GM21576 (cell line): ENCODE measurements around the gene PPBP.
"Not testable (repeated sequence)": the region's sequence is repeated elsewhere in the genome, so short reads cannot be mapped to it uniquely, and the experiment has no call there.

Source experiments
- ATAC-seq: cut with Tn5 transposase; IDR thresholded peaks from one replicate; pipeline ENCODE4 v1.9.1; 2021; ENCODE audit warnings: mild to moderate bottlenecking, moderate library complexity; ENCODE audit not compliant: unreplicated experiment

Gene PPBP

DNA sequence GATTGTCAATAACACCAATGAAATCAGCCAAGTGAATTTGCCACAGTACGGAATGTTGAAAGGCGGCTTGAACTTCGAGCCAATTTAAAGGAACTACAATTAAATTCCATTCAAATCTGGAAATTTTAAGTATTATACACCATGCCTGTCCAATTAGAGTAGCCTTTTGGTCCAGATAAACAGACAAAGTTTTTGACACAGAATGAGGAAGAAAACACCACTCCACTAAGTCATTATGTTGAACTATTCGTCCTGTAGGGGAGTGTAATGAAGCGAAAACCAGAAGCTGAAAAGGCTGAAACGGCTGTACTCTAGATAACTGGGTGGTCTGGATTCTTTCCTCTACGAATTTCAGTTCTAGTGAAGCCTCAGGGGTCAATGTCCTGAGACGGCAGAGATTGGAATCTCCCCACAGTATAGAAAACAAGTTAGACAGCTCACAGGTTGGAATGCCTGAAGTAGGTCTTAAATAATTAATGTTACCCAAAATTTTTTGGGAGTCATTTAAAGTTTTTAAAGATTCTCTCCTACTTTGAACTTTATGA, 37.5 kb downstream of the PPBP start:
- not testable (repeated sequence) for ATAC-seq

DNA sequence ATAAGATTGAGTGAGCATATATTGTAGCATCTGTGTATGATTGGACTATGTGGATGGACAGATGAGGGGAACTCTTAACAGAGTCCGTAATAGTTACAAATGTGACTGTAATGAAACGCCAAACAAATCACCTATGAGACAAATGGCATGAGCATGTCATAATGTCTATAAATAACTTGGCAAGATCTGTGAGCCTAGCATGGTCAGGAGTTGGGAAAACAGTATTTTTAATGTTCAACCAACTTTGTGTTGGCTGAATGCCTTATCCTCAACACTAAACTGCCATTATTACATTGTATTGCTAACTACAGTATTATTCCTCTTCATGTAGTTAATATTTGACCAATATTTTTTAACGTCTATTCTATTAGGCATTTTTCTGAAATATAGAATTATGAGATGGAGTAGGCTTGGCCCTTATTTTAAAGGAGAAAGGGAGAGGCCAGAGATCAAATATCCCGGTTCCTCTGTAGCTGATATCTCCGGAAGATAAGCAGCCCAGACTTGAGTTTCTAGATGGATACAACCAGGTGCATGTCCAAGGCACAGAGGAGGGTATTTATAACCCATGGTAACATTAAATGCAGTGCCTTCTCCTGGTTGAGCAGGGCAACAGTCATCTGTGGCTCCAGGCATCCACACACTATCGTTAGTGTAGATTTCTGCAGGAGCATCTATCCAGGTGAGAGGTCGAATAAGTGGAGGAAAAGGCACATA, 38.8 kb downstream of the PPBP start:
- ATAC-seq = no peak

DNA sequence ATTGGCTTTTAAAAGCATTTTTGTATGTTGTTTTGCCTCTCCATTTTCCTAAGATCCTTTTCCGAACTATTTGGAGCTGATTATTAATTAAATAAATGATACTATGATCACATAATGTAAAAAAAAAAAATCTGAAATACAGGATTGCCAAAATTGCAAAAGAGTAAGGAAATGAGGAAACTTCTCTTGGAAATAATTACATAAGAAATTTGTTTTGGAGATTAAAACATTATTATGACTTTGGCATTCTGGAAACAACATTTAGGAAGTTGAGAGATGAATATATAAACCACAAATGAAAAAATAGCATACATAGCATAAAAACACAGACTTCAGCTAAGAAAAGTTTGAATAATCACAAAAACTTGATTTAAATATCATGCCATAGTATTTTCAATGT, 39.7 kb downstream of the PPBP start:
- no peak for ATAC-seq

DNA sequence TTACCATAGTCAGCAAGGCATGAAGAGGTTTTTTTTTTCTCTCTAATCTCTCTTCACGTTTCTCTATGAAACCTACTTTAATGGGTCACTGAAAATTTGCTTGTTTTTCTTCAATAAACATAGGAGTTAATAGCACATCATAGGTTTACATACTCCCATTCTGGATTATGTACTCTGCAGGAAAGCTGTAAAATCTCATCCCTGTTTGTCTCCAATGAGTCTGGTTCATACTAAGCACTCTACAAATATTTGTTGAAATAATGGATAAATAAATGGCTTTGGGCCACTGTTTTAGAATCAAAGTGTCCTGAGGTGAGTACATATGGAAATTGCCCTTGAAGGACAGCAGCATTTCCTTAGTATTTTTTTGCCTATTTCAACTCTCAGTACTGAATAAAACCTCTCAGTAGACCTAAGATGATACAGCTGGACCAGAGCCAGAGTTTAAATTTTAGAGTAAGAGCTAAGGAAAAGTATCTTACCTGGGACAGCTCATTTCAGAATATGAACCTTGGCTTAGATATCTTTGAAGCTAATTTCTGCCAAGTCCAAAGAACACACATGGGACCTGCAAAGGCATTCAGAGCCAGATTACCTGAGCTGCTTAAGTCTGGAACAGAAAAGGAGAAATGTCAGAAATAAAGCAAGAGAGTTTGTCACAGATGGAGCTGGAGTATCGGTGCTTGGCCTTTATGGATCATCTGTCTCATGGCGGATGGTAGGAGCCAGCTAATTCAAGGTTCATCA, 40.6 kb downstream of the PPBP start:
- no peak for ATAC-seq

DNA sequence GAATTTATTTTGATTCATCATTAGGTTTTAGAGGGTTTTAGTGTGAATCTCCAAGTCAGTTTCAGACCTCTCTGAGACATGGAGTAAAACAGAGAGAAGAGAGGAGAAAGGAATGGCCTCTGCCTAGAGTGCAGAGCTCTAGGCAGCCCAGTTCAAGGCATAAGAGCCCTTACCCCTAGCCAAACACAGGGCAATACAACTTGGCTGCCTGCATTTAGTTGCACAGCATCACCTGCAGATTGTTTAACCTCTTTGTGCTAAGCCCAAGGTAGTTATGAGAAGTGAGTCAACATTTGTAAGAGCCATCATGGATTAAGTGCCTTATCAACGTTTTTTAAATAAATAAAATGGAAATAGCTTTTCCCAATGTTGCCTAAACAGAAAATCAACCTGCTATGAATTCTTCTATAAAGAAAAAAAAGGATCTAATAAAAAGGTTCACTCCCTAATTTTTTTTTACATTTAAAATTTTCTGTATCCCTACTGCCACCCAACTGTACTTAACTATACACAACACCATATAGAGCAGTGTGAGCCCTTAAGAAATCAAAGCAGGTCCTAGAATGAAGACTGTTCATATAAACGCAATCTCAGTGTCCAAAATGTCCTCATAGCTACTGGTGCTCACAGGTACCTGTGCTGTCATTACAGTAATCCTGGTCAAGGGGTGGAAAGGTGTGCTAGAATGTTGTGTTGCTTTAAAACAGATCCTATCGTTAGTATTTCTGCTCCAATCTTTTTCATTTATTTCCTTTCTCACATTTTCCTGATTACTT, 42.1 kb downstream of the PPBP start:
- ATAC-seq = no peak

DNA sequence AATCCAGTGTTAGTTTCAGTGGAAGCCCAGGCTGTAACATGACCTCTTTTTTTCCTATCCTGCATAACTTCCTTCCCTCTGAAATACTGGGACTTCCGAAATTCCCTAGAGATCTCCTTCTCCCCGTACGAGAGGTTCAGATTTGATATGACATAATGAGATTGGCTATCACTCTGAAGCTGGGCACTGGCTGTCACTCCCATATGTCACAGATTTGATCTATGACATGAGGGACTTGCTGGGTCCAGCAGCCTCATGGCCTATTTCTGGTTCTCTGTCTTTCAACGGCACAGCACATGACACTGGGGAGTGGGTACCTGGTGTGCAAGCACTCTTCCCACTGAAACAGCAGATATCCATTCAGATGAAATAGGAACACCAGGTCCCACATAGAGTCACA, 42.9 kb downstream of the PPBP start:
- no peak for ATAC-seq

DNA sequence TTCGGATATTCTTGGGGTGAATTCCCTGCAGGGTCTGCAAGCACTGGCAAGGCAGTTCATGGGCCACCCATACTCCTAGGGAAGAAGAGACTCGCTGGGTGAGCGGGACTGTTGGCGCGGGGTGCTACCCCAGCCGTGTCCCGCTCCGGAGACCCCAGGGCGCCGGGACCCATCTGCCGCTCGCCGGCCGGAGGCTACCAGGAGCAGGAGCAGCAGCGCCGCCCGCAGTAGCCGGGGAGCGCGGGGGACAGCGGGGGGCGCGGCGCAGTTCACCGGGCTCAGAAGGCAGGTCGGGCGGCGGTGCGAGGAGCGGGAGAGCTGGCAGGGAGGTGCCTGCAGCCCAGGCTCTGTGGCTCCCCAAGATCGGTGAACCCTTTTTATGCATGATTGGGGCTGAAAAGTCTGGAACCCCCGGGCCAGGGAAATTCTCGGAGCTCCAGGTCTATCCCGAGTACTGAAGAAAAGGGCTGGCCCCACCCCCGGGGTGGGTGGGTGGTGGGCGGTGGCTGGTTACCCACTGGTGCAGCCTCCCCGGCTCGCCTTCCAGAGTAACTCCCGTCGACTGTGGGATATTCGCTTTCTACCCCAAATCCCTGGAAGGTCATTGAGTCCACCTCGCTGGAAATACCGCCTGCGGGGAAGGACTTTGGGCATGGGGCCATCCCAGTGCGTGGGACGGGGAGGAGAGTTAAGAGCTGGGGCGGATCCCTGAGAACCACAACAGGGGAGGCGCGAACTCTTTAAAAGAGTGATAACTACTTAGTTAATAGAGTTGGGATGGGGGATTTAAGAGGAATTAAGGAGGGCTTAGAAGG, 43.7 kb downstream of the PPBP start:
- no peak for ATAC-seq

DNA sequence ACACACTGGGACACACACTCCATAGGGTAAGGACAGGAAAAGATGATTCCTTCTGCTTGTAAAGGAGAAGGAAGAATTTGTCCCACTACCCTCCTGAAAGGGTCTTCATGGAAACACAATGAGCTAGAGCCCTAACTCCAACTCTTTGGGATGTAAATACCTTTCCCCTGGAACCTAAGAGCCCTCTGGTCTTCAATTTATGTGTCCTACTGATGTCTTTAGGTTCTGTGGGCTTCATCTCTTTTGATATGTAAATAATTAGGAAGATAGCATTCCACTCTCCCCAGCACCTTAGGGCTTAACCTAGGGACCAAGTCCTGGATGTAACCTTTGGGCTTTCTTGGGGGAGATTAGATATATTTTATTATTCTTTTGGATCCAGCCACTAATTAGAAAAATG, 44.4 kb downstream of the PPBP start:
- no peak for ATAC-seq

DNA sequence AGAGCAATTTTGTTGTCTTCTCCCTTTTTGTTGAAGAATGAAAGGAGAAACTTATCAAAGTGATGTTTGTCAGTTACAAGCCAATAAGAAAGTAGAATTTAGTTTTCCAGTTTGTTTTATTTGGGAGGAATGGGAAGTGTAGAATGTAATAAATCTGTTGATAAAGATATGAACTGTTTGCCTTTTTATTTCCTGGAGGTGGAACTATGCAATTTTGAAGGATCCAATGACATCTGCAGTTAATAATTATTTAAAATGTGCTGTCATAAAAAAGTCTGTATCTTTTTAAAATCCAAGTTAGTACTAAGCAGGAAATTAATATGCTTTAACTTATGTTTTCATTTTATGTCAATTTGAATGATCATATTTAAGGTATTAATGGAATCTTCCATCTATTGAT, 51.0 kb downstream of the PPBP start:
- ATAC-seq = no peak
